Measurements from ENCODE around the gene RHOBTB3. TPM values are rescaled to one million over a fixed set of nuclear protein-coding genes. Genes with fewer than 3 reads are reported as not detected.

Gene RHOBTB3
- total RNA-seq, 1 experiment from 2014 or later, result 6.8 TPM

DNA sequence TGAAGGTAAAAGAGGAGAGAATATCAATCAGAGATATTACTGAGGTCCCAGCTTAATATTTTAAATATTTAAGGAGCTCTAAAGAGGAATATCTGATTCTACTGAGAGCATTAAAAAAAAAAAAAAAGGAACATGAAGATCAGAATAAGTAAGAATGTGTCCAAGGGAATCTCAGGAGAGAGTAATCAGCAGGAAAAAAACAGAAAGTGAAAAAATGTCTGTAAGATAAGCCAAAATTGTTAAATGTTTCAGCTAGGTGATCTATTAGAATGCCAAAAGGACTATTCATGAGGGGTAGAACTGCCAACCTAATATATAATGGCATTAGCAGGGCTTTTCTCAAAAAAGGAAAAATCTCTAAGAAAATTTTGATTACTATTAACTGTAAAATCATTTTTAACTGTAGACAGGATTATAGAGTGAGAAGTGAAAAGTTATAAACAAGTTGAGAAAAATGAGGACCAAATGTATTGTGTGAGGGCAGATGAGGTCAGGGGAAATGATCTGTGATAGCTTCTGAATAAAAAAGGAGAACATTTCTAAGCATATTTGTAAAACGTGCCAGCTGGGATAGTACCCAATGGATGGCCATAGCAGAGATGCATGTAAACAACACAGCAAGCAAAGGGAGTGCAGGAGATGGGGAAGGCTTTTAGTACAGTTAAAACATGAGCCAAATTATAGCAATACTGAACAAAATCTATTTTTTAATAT is 9.4 kb upstream of the RHOBTB3 start:
- Mint-ChIP-seq H3K4me3 (no peak overlapping the region), H3K4me1 (peaks cover 7 to 9% of the 10 kb centered on the region in 2 experiments; a peak in 2 of 4 replicates), H3K27me3 (ENCODE audit: low read depth) (no peaks in the 10 kb centered on the region), H3K27ac (no peak overlapping the region), H3K9me3 (no peaks in the 10 kb centered on the region), H3K36me3 (ENCODE audit: insufficient read depth in 1 of 3, low read depth in 3 of 3) (no peaks in the 10 kb centered on the region)
- Histone ChIP-seq H3K4ac (ENCODE audit: low read depth, low read length) (no peak overlapping the region), H3K4me1 (ENCODE audit: insufficient read depth, low read length) (no peaks in the 10 kb centered on the region), H2BK15ac (ENCODE audit: low read depth, low read length) (no peak overlapping the region), H3T11ph (ENCODE audit: low read length) (no peak overlapping the region), H2BK5ac (ENCODE audit: insufficient read length, low read length) (no peak overlapping the region), H3K23me2 (ENCODE audit: insufficient read length, low read depth, low read length, poor library complexity, severe bottlenecking) (no peaks in the 10 kb centered on the region), H2BK12ac (ENCODE audit: insufficient read length, low read depth, low read length) (no peak overlapping the region), H4K20me1 (ENCODE audit: control insufficient read depth, insufficient read depth, insufficient read length) (no peaks in the 10 kb centered on the region), H2AK5ac (ENCODE audit: insufficient read length, low read length) (no peak overlapping the region), H3K18ac (ENCODE audit: insufficient read length, low read depth, low read length) (no peak overlapping the region), H3K9me3 (ENCODE audit: control insufficient read depth, low read depth, low read length) (no peaks in the 10 kb centered on the region), H4K91ac (ENCODE audit: insufficient read length, low read depth, low read length) (no peak overlapping the region), H4K8ac (replicated peaks; ENCODE audit: insufficient read length, low read depth, low read length) (no peak overlapping the region), H3K23ac (ENCODE audit: insufficient read length, low read depth, low read length) (no peak overlapping the region), H3K4me2 (ENCODE audit: insufficient read depth, insufficient read length, low read length) (no peak overlapping the region), H3K56ac (ENCODE audit: insufficient read length, low read depth, low read length) (no peak overlapping the region), H2AFZ (ENCODE audit: low read length) (no peak overlapping the region), H4K5ac (ENCODE audit: insufficient read length, low read depth, low read length) (no peak overlapping the region), H3K14ac (ENCODE audit: insufficient read depth, low read length) (no peak overlapping the region), H3K27ac (ENCODE audit: insufficient read length, low read depth, low read length) (no peak overlapping the region), H3K79me1 (ENCODE audit: insufficient read depth, low read depth, low read length, poor library complexity, severe bottlenecking) (no peaks in the 10 kb centered on the region), H3K27me3 (ENCODE audit: insufficient read depth, low read length) (no peaks in the 10 kb centered on the region), H3K9ac (ENCODE audit: extremely low read depth, insufficient read length, low read length) (no peak overlapping the region), H2BK20ac (ENCODE audit: low read depth, low read length, poor library complexity, severe bottlenecking) (no peak overlapping the region), H3K79me2 (ENCODE audit: insufficient read depth, low read length) (no peaks in the 10 kb centered on the region), H2BK120ac (ENCODE audit: low read depth, low read length, poor library complexity, severe bottlenecking) (no peak overlapping the region)
- WGBS (ENCODE audit: extremely low coverage, insufficient read length, low lambda C conversion rate), result no CpG with 5 or more reads among the region's 1 CpG
- TF ChIP-seq, protein P1, sequence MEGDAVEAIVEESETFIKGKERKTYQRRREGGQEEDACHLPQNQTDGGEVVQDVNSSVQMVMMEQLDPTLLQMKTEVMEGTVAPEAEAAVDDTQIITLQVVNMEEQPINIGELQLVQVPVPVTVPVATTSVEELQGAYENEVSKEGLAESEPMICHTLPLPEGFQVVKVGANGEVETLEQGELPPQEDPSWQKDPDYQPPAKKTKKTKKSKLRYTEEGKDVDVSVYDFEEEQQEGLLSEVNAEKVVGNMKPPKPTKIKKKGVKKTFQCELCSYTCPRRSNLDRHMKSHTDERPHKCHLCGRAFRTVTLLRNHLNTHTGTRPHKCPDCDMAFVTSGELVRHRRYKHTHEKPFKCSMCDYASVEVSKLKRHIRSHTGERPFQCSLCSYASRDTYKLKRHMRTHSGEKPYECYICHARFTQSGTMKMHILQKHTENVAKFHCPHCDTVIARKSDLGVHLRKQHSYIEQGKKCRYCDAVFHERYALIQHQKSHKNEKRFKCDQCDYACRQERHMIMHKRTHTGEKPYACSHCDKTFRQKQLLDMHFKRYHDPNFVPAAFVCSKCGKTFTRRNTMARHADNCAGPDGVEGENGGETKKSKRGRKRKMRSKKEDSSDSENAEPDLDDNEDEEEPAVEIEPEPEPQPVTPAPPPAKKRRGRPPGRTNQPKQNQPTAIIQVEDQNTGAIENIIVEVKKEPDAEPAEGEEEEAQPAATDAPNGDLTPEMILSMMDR (conservative IDR thresholded peaks at IDR 0.05), result no peak
- DNase-seq, result no peak
